SU-DHL-6 (cell line): Measurements from ENCODE around the gene NPAS2.

ENCODE experiments used
- H2AFZ ChIP-seq: fragments of 200-600 bp; sonication (generic); 2 replicates; pipeline ENCODE4 v1.6.1; 2014; ENCODE audit warnings: low read depth, mild to moderate bottlenecking, moderate library complexity, mixed read lengths, antibody characterized with exemption, low read length; ENCODE audit not compliant: severe bottlenecking
- H3F3A ChIP-seq: fragments of 200-600 bp; shearing (Covaris generic); 2 replicates; pipeline ENCODE4 v1.6.0; 2016; ENCODE audit warnings: antibody characterized with exemption, mild to moderate bottlenecking; ENCODE audit not compliant: insufficient read depth
- H3K27ac ChIP-seq: fragments of 200-600 bp; sonication (generic); 2 replicates; pipeline ENCODE4 v1.5.1; 2016; ENCODE audit warnings: low read depth, mild to moderate bottlenecking, low read length, moderate library complexity, mixed read lengths
- H3K27me3 ChIP-seq: fragments of 200-600 bp; sonication (generic), shearing (Covaris generic); 2 replicates; pipeline ENCODE4 v1.6.0; 2014; ENCODE audit warnings: mild to moderate bottlenecking, low read length
- H3K36me3 ChIP-seq: fragments of 200-600 bp; sonication (generic); 2 replicates; pipeline ENCODE4 v1.6.1; 2014; ENCODE audit warnings: mild to moderate bottlenecking, low read length, mixed read lengths
- H3K4me2 ChIP-seq: fragments of 300-600, 200-600 bp; shearing (Covaris generic), sonication (generic); 2 replicates; pipeline ENCODE4 v1.6.0; 2014; ENCODE audit warnings: low read length, low read depth, mild to moderate bottlenecking; ENCODE audit not compliant: poor library complexity, severe bottlenecking
- H3K4me3 ChIP-seq: fragments of 200-600 bp; sonication (generic); 2 replicates; pipeline ENCODE4 v1.5.1; 2014; ENCODE audit warnings: antibody characterized with exemption, low read length, mild to moderate bottlenecking, mixed read lengths; ENCODE audit not compliant: insufficient read depth, poor library complexity, severe bottlenecking
- H3K79me2 ChIP-seq: fragments of 200-600 bp; sonication (generic); 2 replicates; pipeline ENCODE4 v1.6.1; 2014; ENCODE audit warnings: mild to moderate bottlenecking, low read length, moderate library complexity; ENCODE audit not compliant: insufficient read depth
- H3K9ac ChIP-seq: fragments of 200-600 bp; sonication (generic); 2 replicates; pipeline ENCODE4 v1.7.0; 2014; ENCODE audit warnings: mild to moderate bottlenecking, low read length
- H3K9me2 ChIP-seq: fragments of 200-600 bp; sonication (generic); replicated peaks from 2 replicates; pipeline ENCODE4 v1.6.1; 2014; ENCODE audit warnings: low read length; ENCODE audit not compliant: insufficient read depth
- H3K9me3 ChIP-seq: fragments of 200-600 bp; sonication (generic); 2 replicates; pipeline ENCODE4 v1.6.1; 2014; ENCODE audit warnings: low read length, mixed read lengths; ENCODE audit not compliant: insufficient read depth
- H4K20me1 ChIP-seq: fragments of 200-600 bp; sonication (generic); 2 replicates; pipeline ENCODE4 v1.6.1; 2014; ENCODE audit warnings: low read depth, mild to moderate bottlenecking, antibody characterized with exemption, low read length, moderate library complexity, mixed read lengths
- CTCF ChIP-seq: fragments of 200-600 bp; sonication (generic); IDR thresholded peaks from one replicate; pipeline ENCODE4 v1.5.1; 2017; ENCODE audit warnings: antibody characterized with exemption, mild to moderate bottlenecking, low read length, moderate library complexity; ENCODE audit not compliant: insufficient read depth, poor library complexity, severe bottlenecking
- EZH2phosphoT487 ChIP-seq: fragments of 200-600 bp; sonication (generic), shearing (Covaris generic); conservative IDR thresholded peaks from 2 replicates; pipeline ENCODE4 v1.6.1; 2018; ENCODE audit warnings: mild to moderate bottlenecking, antibody characterized with exemption, low read length, moderate library complexity, mixed read lengths

NPAS2 gene

GRCh38 chr2:100972452-100972851 lies 152.5 kb downstream of the NPAS2 start:
- Histone ChIP-seq H3K4me2 (no peak overlapping the region), H3K4me3 (no peak overlapping the region), H3K27me3 (no peaks in the 10 kb centered on the region), H2AFZ (no peak overlapping the region), H3K9me3 (no peaks in the 10 kb centered on the region), H3K9me2 (no peaks in the 10 kb centered on the region), H3F3A (no peaks in the 10 kb centered on the region), H3K79me2 (no peaks in the 10 kb centered on the region), H3K9ac (no peak overlapping the region), H3K27ac (no peak overlapping the region), H4K20me1 (no peaks in the 10 kb centered on the region), H3K36me3 (no peaks in the 10 kb centered on the region)
- TF ChIP-seq CTCF (no peak), EZH2phosphoT487 (no peak)

GRCh38 chr2:100974712-100975520 lies 155.0 kb downstream of the NPAS2 start:
- Histone ChIP-seq H3K36me3 (no peaks in the 10 kb centered on the region), H3K4me2 (no peak overlapping the region)

GRCh38 chr2:100975521-100975785 lies 155.5 kb downstream of the NPAS2 start:
- no peaks in the 10 kb centered on the region for H3K36me3 ChIP-seq
- H3K4me3 ChIP-seq: no peak overlapping the region
- H3K27me3 ChIP-seq: no peaks in the 10 kb centered on the region

More at GRCh38 chr2:100974712-100975520, 155.0 kb downstream of the NPAS2 start:
- TF ChIP-seq CTCF (no peak), EZH2phosphoT487 (no peak)
- no peaks in the 10 kb centered on the region for H3K9me2 ChIP-seq
- H2AFZ ChIP-seq: no peak overlapping the region
- H4K20me1 ChIP-seq: no peaks in the 10 kb centered on the region
- H3K27me3 ChIP-seq: no peaks in the 10 kb centered on the region
- no peak overlapping the region for H3K27ac ChIP-seq
- no peaks in the 10 kb centered on the region for H3F3A ChIP-seq
- H3K9ac ChIP-seq: no peak overlapping the region
- H3K79me2 ChIP-seq: no peaks in the 10 kb centered on the region
- H3K9me3 ChIP-seq: no peaks in the 10 kb centered on the region
- H3K4me3 ChIP-seq: no peak overlapping the region

More at GRCh38 chr2:100975521-100975785, 155.5 kb downstream of the NPAS2 start:
- no peaks in the 10 kb centered on the region for H3K9me3 ChIP-seq
- H3K9ac ChIP-seq: no peak overlapping the region
- no peak overlapping the region for H3K27ac ChIP-seq
- H3K9me2 ChIP-seq: no peaks in the 10 kb centered on the region
- no peaks in the 10 kb centered on the region for H3K79me2 ChIP-seq
- H4K20me1 ChIP-seq: no peaks in the 10 kb centered on the region
- H3F3A ChIP-seq: no peaks in the 10 kb centered on the region
- H2AFZ ChIP-seq: no peak overlapping the region
- TF ChIP-seq EZH2phosphoT487: no peak
- TF ChIP-seq CTCF: no peak
- no peak overlapping the region for H3K4me2 ChIP-seq
